Stomach (tissue), 4 donors: ENCODE results near the gene CPLX3.
A peak's percentile ranks its signal among the peaks of the same experiment; 100 is the strongest.

Experiments
- EP300 ChIP-seq: sonication (generic); formaldehyde crosslinking; IDR thresholded peaks from one replicate; pipeline ENCODE4 v1.6.1; 2017; ENCODE audit warnings: antibody characterized with exemption
- POLR2AphosphoS5 ChIP-seq, 3 donors: sonication (generic); formaldehyde crosslinking; IDR thresholded peaks; one replicate each; pipeline ENCODE4 v1.6.1; 2016; ENCODE audit warnings: antibody characterized with exemption in 3 of 3

DNA sequence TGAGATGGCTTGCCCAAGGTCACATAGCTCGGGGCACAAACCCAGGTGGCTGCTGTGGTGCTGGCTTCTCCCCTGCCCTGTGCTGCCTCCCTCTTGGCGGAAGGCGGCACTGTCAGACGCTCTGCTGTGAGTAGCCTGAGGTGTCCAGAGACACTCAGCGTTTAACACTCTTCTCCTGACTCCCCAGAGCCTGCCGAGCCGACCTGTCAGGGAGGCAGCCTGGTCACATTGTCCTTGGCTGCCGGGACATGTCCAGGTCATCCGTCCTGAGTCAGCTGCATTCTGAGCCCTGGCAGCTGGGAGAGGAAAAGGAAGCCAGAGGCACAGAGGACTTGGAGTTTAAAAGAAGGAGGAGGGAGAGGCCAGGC is 9.1 kb upstream of the CPLX3 start:
- TF ChIP-seq POLR2AphosphoS5 (IDR thresholded peaks at IDR 0.05) (peak in 1 of 3 donors; percentile 33), EP300 (no peak)
